ENCODE results near the gene EFNA5.

GRCh38 chr5:107633171-107633901 lies 37.4 kb downstream of the EFNA5 start:
- no peak for TF ChIP-seq CTCF (IDR thresholded peaks at IDR 0.05)
- no peak for TF ChIP-seq POLR2A (IDR thresholded peaks at IDR 0.05)

Measured in uterus (tissue), 2 donors.